GM18867 (cell line): ENCODE measurements around the gene CLSTN2.

ENCODE experiments used
- ATAC-seq: cut with Tn5 transposase; IDR thresholded peaks from one replicate; pipeline ENCODE4 v1.9.1; 2021; ENCODE audit warnings: mild to moderate bottlenecking, moderate library complexity; ENCODE audit not compliant: unreplicated experiment

The CLSTN2 gene

GRCh38 chr3:140529558-140529957 is 594.6 kb downstream of the CLSTN2 start:
- ATAC-seq: no peak

- ATAC-seq: no peak
These were observed 595.1 kb downstream of the CLSTN2 start for GRCh38 chr3:140530131-140530530.

- ATAC-seq: no peak
These were observed 595.6 kb downstream of the CLSTN2 start for GRCh38 chr3:140530603-140531002.

- ATAC-seq: no peak
These were observed 597.9 kb downstream of the CLSTN2 start for GRCh38 chr3:140532793-140533330.

- no peak for ATAC-seq
These were observed 602.1 kb downstream of the CLSTN2 start for GRCh38 chr3:140536926-140537726.

GRCh38 chr3:140537727-140538082 is 602.7 kb downstream of the CLSTN2 start:
- no peak for ATAC-seq

- ATAC-seq: peak; percentile 79
These were observed 605.3 kb downstream of the CLSTN2 start for GRCh38 chr3:140540262-140540661.

- no peak for ATAC-seq
These were observed 607.1 kb downstream of the CLSTN2 start for GRCh38 chr3:140541975-140542653.

GRCh38 chr3:140545197-140545596 is 610.2 kb downstream of the CLSTN2 start:
- ATAC-seq: no peak

- ATAC-seq: no peak
These were observed 610.8 kb downstream of the CLSTN2 start for GRCh38 chr3:140545756-140546155.

GRCh38 chr3:140546649-140547048 is 611.7 kb downstream of the CLSTN2 start:
- ATAC-seq: no peak

GRCh38 chr3:140552403-140552802 is 617.4 kb downstream of the CLSTN2 start:
- ATAC-seq: no peak

GRCh38 chr3:140552898-140553297 is 617.9 kb downstream of the CLSTN2 start:
- no peak for ATAC-seq

GRCh38 chr3:140553591-140553990 is 618.6 kb downstream of the CLSTN2 start:
- no peak for ATAC-seq

GRCh38 chr3:140555666-140556065 is 620.7 kb downstream of the CLSTN2 start:
- ATAC-seq: no peak

- no peak for ATAC-seq
These were observed 622.5 kb downstream of the CLSTN2 start for GRCh38 chr3:140557476-140557875.

GRCh38 chr3:140559546-140559945 is 624.6 kb downstream of the CLSTN2 start:
- no peak for ATAC-seq

GRCh38 chr3:140563206-140563760 is 628.3 kb downstream of the CLSTN2 start:
- ATAC-seq: no peak

GRCh38 chr3:140568131-140568530 is 633.1 kb downstream of the CLSTN2 start:
- ATAC-seq: no peak

- no peak for ATAC-seq
These were observed 634.0 kb downstream of the CLSTN2 start for GRCh38 chr3:140568842-140569520.

- ATAC-seq: no peak
These were observed 635.6 kb downstream of the CLSTN2 start for GRCh38 chr3:140570602-140571001.
